Heart left ventricle (tissue), 16 donors: Measurements from ENCODE around the gene ANXA2R. TPM values are rescaled to one million over a fixed set of nuclear protein-coding genes. Genes with fewer than 3 reads are reported as not detected.
A peak's percentile ranks its signal among the peaks of the same experiment; 100 is the strongest.

Source experiments
- ATAC-seq, 4 donors: fragments of 200-7000 bp; cut with Tn5 transposase; one replicate each; pipeline ENCODE4 v1.9.1; 2020 to 2022; ENCODE audit warnings: moderate library complexity in 4 of 4, mild to moderate bottlenecking in 3 of 4, moderate number of reproducible peaks in 1 of 4
- DNase-seq, 5 donors: peaks; one replicate each; pipeline ENCODE4 v3.0.0-alpha.2; 2020
- H3K27ac ChIP-seq, 12 donors: fragments of 200-600 bp; sonication (generic) in 4 of 12; one replicate each; pipeline versions ENCODE4 v1.5.0 to v1.8.0; 2016 to 2022; ENCODE audit warnings: mild to moderate bottlenecking in 2 of 12
- H3K27me3 ChIP-seq, 9 donors: fragments of 200-600 bp; sonication (generic) in 2 of 9; one replicate each; pipeline versions ENCODE4 v1.5.1 to v1.8.0; 2016 to 2022; ENCODE audit warnings: mild to moderate bottlenecking in 3 of 9
- H3K36me3 ChIP-seq, 9 donors: fragments of 200-600 bp; sonication (generic) in 2 of 9; one replicate each; pipeline versions ENCODE4 v1.5.0 to v1.8.0; 2018 to 2022; ENCODE audit warnings: mild to moderate bottlenecking in 2 of 9
- H3K4me1 ChIP-seq, 12 donors: fragments of 200-600 bp; sonication (generic) in 4 of 12; one replicate each; pipeline versions ENCODE4 v1.5.0 to v1.8.0; 2016 to 2022; ENCODE audit warnings: mild to moderate bottlenecking in 3 of 12
- H3K4me3 ChIP-seq, 12 donors: fragments of 200-600 bp; sonication (generic) in 4 of 12; one replicate each; pipeline versions ENCODE4 v1.5.0 to v1.8.0; 2017 to 2022; ENCODE audit warnings: mild to moderate bottlenecking in 9 of 12, moderate library complexity in 4 of 12
- H3K9me3 ChIP-seq, 12 donors: fragments of 200-600 bp; sonication (generic) in 4 of 12; one replicate each; pipeline versions ENCODE4 v1.5.0 to v1.8.0; 2016 to 2022; ENCODE audit warnings: mild to moderate bottlenecking in 1 of 12
- POLR2A ChIP-seq, 2 donors: fragments of 450-650 bp; IDR thresholded peaks; one replicate each; pipeline ENCODE4 v1.6.1; 2017; ENCODE audit warnings: antibody characterized with exemption in 2 of 2, mild to moderate bottlenecking in 2 of 2, moderate library complexity in 2 of 2
- WGBS, 4 donors: extraction: QIAGEN DNeasy Blood & Tissue Kit in 2 of 4; methylation state at CpG; one replicate each; pipeline versions ENCODE4 v1.1.5 to v1.1.7; 2013 to 2018; 5-methylcytosine and 5-hydroxymethylcytosine counted together
- intact Hi-C, 10 donors: fragments of 100-400 bp; cut with DNase I; formaldehyde crosslinking; loops; one replicate each; pipeline versions ENCODE4 v1.11.1 to v1.14.2; 2022
- polyA plus RNA-seq, 2 donors: library from polyadenylated mRNA; stranded (reverse); fragments of 200-250 nt; gene quantifications; one replicate each; pipeline ENCODE4 v1.2.3, GENCODE V29; 2013
- total RNA-seq, 9 donors: library from RNA; depleted of rRNA in 2 of 9; stranded (reverse); fragments of >200 nt in 2 of 9; fragmentation: NEBNext Ultra II Directional in 3 of 9; extraction: Animal tissue kit (Norgen Biotek cat#: 25700) in 3 of 9; gene quantifications; one replicate each; pipeline versions ENCODE4 v1.1.0 to v1.2.4, GENCODE V29; 2016 to 2023
- TF ChIP-seq, protein P1 (sequence below), 12 donors: fragments of 200-600 bp; sonication (generic) in 4 of 12; IDR thresholded peaks; one replicate each; pipeline versions ENCODE4 v1.5.0 to v1.8.0; 2018 to 2022; ENCODE audit warnings: antibody characterized with exemption in 12 of 12, mild to moderate bottlenecking in 5 of 12
- donor health status: ischemic (EF 13 %, LVEDD 7.1; RV severe dilation, severe dysfunction).
- donor health status: healthy with polysubstance abuse.
- donor health status: DM: no; HTN: yes; CAD: no.
- donor health status: DM: no; HTN: no; CAD: no.
- donor health status: ischemic (EF 25% LVEDD 6.9; RV normal size, moderate dysfunction).
- donor health status: ischemic (EF 25% LVEDD 5.7; RV mildly dilated, moderate dysfunction).
- donor health status: healthy.
- donor health status: DM: yes; HTN: yes; CAD: no.
- donor health status: ischemic (EF 35%, LVEDD 5.7; RV mildly dilated, moderate dysfunction).
- donor health status: nonischemic (EF 11% LVEDD 7.7; RV severe dilation, severe dysfunction).
- donor health status: DM: yes; HTN: yes; CAD: no.
- donor health status: PGD.
- donor health status: ischemic (EF 29% LVEDD 5.4; RV normal size, mild dysfunction).
- donor health status: nonischemic (EF 23%, LVEDD 6.1; RV moderate dilation, normal function).

Gene ANXA2R
- total and polyA plus RNA-seq, 11 donors: 0.49 to 2.4 (median 1.4) TPM

DNA sequence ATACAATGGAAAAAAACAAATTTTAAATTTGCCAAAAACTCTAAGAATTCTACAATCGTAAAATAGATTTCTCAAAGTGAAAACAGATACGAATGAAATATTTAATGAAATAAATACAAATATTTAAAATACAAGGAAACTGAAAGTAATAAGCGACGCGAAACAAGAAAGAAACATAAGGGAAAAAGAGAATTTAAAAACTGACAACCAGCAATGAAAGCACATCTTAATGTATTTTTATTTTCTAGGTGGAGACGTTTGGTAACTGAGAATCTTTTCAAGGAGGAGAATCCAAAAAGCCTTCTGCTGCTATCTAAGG is 1.0 kb downstream of the ANXA2R start:
- intact Hi-C loops: loop anchor here in 3 of 10 donors (2.0 to 5.0 kb wide), 3 partner anchors 20 to 87 kb away; no protein-coding TSS in a partner anchor
- H3K36me3 ChIP-seq: no peaks in the 10 kb centered on the region
- H3K27me3 ChIP-seq: peaks cover 0 to 82% (median 18%) of the 10 kb centered on the region in 9 donors
- peak overlapping the region in 11 of 12 donors; percentile 47 to 77 (median 67) for H3K4me3 ChIP-seq
- ATAC-seq (no peak), DNase-seq (no peak)
- no peaks in the 10 kb centered on the region for H3K9me3 ChIP-seq
- H3K27ac ChIP-seq: peak overlapping the region; percentile 89 to 99 (median 95)
- no peak for TF ChIP-seq POLR2A (IDR thresholded peaks at IDR 0.05)
- TF ChIP-seq, protein P1, sequence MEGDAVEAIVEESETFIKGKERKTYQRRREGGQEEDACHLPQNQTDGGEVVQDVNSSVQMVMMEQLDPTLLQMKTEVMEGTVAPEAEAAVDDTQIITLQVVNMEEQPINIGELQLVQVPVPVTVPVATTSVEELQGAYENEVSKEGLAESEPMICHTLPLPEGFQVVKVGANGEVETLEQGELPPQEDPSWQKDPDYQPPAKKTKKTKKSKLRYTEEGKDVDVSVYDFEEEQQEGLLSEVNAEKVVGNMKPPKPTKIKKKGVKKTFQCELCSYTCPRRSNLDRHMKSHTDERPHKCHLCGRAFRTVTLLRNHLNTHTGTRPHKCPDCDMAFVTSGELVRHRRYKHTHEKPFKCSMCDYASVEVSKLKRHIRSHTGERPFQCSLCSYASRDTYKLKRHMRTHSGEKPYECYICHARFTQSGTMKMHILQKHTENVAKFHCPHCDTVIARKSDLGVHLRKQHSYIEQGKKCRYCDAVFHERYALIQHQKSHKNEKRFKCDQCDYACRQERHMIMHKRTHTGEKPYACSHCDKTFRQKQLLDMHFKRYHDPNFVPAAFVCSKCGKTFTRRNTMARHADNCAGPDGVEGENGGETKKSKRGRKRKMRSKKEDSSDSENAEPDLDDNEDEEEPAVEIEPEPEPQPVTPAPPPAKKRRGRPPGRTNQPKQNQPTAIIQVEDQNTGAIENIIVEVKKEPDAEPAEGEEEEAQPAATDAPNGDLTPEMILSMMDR (IDR thresholded peaks at IDR 0.05): no peak
- peaks cover 0 to 50% (median 6%) of the 10 kb centered on the region in 12 donors for H3K4me1 ChIP-seq
- 20 to 36% (median 28%) methylated on average over 6 of the region's 6 CpGs for WGBS, 4 donors

DNA sequence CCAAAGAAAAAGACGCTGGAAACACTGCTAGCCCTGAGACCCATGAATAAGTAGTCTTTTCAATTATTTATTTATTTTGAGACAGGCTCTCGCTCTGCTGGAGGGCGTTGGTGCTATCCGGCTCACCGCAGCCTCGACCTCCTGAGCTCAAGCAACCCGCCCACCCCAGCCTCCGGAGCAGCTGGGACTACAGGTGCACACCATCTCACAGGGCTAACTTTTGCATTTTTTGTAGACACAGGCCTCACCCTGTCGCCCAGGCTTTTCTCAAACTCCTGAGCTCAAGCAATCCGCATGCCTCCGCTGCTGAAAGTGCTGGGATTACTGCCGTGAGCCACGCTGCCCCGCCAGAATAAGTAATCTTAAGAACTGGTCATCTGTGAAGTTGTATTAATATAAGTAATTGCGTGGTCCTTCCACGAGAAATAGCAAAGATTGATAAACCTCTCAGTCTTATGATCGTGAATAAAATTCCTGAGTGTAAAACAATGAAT is 1.6 kb downstream of the ANXA2R start:
- WGBS, 4 donors: 26 to 38% (median 28%) methylated on average over 17 of the region's 17 CpGs
- no peaks in the 10 kb centered on the region for H3K9me3 ChIP-seq
- H3K27me3 ChIP-seq: peaks cover 0 to 86% (median 23%) of the 10 kb centered on the region in 9 donors
- no peaks in the 10 kb centered on the region for H3K36me3 ChIP-seq
- ATAC-seq (no peak), DNase-seq (peak in 1 of 5 donors; percentile 36)
- TF ChIP-seq, protein P1 (IDR thresholded peaks at IDR 0.05): no peak
- TF ChIP-seq POLR2A (IDR thresholded peaks at IDR 0.05): no peak
- peaks cover 0 to 50% (median 6%) of the 10 kb centered on the region in 12 donors for H3K4me1 ChIP-seq
- H3K4me3 ChIP-seq: peak overlapping the region in 11 of 12 donors; percentile 31 to 77 (median 66)
- H3K27ac ChIP-seq: peak overlapping the region; percentile 49 to 99 (median 95)
- intact Hi-C loops: loop anchor here in 4 of 10 donors (1.0 to 5.0 kb wide), 4 partner anchors 18 to 86 kb away; no protein-coding TSS in a partner anchor

DNA sequence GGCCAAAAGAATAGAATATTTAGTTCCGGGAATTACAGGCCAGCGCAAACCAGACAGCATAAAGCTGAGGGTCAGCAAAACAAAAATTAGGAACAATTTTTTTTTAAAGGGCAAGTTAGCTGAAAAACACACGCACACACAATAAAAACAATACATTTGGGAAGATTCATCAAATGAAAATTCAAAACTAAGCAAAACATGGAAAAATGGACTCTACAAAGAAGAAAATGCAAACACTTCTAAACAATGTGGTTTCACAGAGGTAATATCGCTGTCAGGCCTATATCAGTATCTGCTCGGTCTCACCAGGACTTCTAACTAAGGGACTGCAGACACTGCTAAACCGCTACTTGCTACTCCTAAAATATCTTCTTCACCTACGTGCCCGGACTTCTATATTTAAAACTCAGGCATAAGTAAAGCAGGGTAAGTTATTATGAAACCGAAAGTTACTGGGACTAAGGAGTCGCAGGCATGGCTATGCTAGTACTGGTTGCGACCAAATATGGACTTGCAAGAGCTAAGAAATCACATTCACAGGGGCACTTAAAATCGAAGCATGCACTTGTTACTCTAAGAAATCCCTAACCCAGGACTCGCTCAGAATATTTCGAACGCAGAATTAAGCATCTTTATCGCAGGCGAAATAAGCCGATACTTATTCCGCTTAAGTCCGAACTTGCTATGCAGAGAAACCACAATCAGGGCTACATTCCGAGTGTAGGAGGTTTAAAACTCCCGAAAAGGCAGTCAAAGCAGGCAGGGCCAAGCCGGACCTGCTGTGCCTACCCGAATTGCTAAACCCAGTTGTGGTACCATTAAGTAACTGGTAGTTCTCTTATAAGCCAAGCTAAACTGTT is 2.3 kb downstream of the ANXA2R start:
- 13 to 23% (median 16%) methylated on average over 24 of the region's 24 CpGs for WGBS, 4 donors
- peak in 1 of 4 donors; percentile 19 for ATAC-seq
- H3K4me1 ChIP-seq: peaks cover 0 to 46% (median 6%) of the 10 kb centered on the region in 12 donors
- H3K27me3 ChIP-seq: peaks cover 0 to 81% (median 23%) of the 10 kb centered on the region in 9 donors
- H3K36me3 ChIP-seq: no peaks in the 10 kb centered on the region
- H3K27ac ChIP-seq: peak overlapping the region; percentile 49 to 99 (median 95)
- TF ChIP-seq POLR2A (IDR thresholded peaks at IDR 0.05): no peak
- TF ChIP-seq, protein P1 (IDR thresholded peaks at IDR 0.05): no peak
- no peaks in the 10 kb centered on the region for H3K9me3 ChIP-seq
- peak overlapping the region; percentile 14 to 77 (median 65) for H3K4me3 ChIP-seq
- DNase-seq: peak in 1 of 5 donors; percentile 30
- intact Hi-C loops: loop anchor here in 5 of 10 donors (1.0 to 5.0 kb wide), 5 partner anchors 17 to 86 kb away; no protein-coding TSS in a partner anchor
